Keratinocyte (primary cell): Measurements from ENCODE around the gene FANCI.
A peak's percentile ranks its signal among the peaks of the same experiment; 100 is the strongest.

Source experiments
- CTCF ChIP-seq, 3 experiments: IDR thresholded peaks in 1 of 3; conservative IDR thresholded peaks in 1 of 3; optimal IDR thresholded peaks in 1 of 3; 2 replicates in 2 of 3; 3 replicates in 1 of 3; pipeline versions ENCODE3 to v1.5.1; 2011; ENCODE audit warnings: low read length in 3 of 3, mild to moderate bottlenecking in 3 of 3, moderate library complexity in 2 of 3, control low read depth in 1 of 3, inconsistent platforms in 1 of 3; ENCODE audit not compliant: insufficient read depth in 2 of 3; ENCODE audit errors: extremely low read depth in 1 of 3
- EZH2 ChIP-seq: IDR thresholded peaks from one replicate; pipeline ENCODE4 v1.6.1; 2012; ENCODE audit warnings: inconsistent platforms, mild to moderate bottlenecking, low read length, moderate library complexity

- no peak for TF ChIP-seq CTCF (optimal IDR thresholded peaks at IDR 0.05 in 1 of 3, IDR thresholded peaks at IDR 0.05 in 1 of 3, conservative IDR thresholded peaks at IDR 0.05 in 1 of 3; ENCODE audit: extremely low read depth in 1 of 3, insufficient read depth in 2 of 3, low read length in 3 of 3)
- peak; percentile 32 for TF ChIP-seq EZH2
Measured at GRCh38 chr15:89358435-89358754, 114.6 kb downstream of the FANCI start.
